Vagina (tissue), 2 donors: ENCODE measurements around the gene GRK5. TPM values are rescaled to one million over a fixed set of nuclear protein-coding genes. Genes with fewer than 3 reads are reported as not detected.

Experiments
- DNase-seq, 2 donors: peaks; one replicate each; pipeline ENCODE4 v3.0.0-alpha.2; 2017; ENCODE audit errors: extremely low spot score in 2 of 2
- H3K27ac ChIP-seq: fragments of 200-600 bp; sonication (generic); one replicate; pipeline ENCODE4 v1.5.1; 2019
- H3K27me3 ChIP-seq: fragments of 200-600 bp; sonication (generic); one replicate; pipeline ENCODE4 v1.5.1; 2019
- H3K36me3 ChIP-seq, 2 donors: fragments of 200-600 bp; sonication (generic); one replicate each; pipeline ENCODE4 v1.5.1; 2017 to 2019
- H3K4me1 ChIP-seq: fragments of 200-600 bp; sonication (generic); one replicate; pipeline ENCODE4 v1.5.1; 2019
- H3K4me3 ChIP-seq, 2 donors: fragments of 200-600 bp; sonication (generic); 1 replicate in 1 of 2; 2 replicates in 1 of 2; pipeline ENCODE4 v1.5.1; 2016 to 2019
- H3K9me3 ChIP-seq: fragments of 200-600 bp; sonication (generic); one replicate; pipeline ENCODE4 v1.5.1; 2019
- POLR2A ChIP-seq, 2 donors: fragments of 450-650 bp; IDR thresholded peaks; one replicate each; pipeline ENCODE4 v1.6.1; 2017; ENCODE audit warnings: antibody characterized with exemption in 2 of 2, mild to moderate bottlenecking in 2 of 2, moderate library complexity in 2 of 2
- POLR2AphosphoS5 ChIP-seq, 2 donors: sonication (generic); formaldehyde crosslinking; IDR thresholded peaks; one replicate each; pipeline ENCODE4 v1.9.0; 2017; ENCODE audit warnings: antibody characterized with exemption in 2 of 2, mild to moderate bottlenecking in 2 of 2, low read depth in 1 of 2; ENCODE audit not compliant: insufficient read depth in 1 of 2
- intact Hi-C: fragments of 100-400 bp; cut with DNase I; formaldehyde crosslinking; loops from one replicate; pipeline ENCODE4 v1.15.1; 2023
- total RNA-seq: library from RNA; depleted of rRNA; stranded (reverse); fragments of >200 nt; gene quantifications from one replicate; pipeline ENCODE4 v1.2.3, GENCODE V29; 2016
- TF ChIP-seq, protein P1 (sequence below), 3 experiments: fragments of 450-650 bp in 2 of 3; fragments of 200-600 bp in 1 of 3; sonication (generic) in 1 of 3; IDR thresholded peaks; one replicate each; pipeline ENCODE4 v1.5.1; 2017 to 2019; ENCODE audit warnings: antibody characterized with exemption in 3 of 3, mild to moderate bottlenecking in 2 of 3, moderate library complexity in 2 of 3

The GRK5 gene
- total RNA-seq, 1 donor from 2014 or later: 16.5 TPM

DNA sequence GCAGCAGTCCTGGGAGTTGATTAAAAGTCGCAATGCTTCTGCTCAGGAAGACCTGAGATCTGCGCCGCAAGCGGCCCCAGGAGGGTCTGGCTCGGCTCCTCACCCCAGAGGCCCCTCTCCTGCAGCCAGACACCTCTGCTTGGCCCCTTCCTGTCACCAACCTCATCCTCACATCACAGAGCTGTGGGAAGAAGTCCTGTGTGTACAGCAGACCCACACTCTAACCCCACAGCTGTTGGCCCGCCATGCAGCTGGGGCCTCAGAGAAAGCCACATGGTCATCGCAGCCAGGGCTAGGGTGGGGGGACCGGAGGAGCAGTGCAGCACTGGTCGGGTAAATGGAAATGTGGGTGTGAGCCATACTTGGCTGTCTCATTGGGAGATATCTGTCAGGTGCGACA, 237.5 kb downstream of the GRK5 start:
- H3K9me3 ChIP-seq: no peaks in the 10 kb centered on the region
- H3K4me3 ChIP-seq: no peak overlapping the region
- TF ChIP-seq, protein P1, sequence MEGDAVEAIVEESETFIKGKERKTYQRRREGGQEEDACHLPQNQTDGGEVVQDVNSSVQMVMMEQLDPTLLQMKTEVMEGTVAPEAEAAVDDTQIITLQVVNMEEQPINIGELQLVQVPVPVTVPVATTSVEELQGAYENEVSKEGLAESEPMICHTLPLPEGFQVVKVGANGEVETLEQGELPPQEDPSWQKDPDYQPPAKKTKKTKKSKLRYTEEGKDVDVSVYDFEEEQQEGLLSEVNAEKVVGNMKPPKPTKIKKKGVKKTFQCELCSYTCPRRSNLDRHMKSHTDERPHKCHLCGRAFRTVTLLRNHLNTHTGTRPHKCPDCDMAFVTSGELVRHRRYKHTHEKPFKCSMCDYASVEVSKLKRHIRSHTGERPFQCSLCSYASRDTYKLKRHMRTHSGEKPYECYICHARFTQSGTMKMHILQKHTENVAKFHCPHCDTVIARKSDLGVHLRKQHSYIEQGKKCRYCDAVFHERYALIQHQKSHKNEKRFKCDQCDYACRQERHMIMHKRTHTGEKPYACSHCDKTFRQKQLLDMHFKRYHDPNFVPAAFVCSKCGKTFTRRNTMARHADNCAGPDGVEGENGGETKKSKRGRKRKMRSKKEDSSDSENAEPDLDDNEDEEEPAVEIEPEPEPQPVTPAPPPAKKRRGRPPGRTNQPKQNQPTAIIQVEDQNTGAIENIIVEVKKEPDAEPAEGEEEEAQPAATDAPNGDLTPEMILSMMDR (IDR thresholded peaks at IDR 0.05): no peak
- TF ChIP-seq POLR2AphosphoS5 (IDR thresholded peaks at IDR 0.05; ENCODE audit: insufficient read depth in 1 of 2, low read depth in 1 of 2): no peak
- no peak for TF ChIP-seq POLR2A (IDR thresholded peaks at IDR 0.05)
- intact Hi-C loops: loop anchor here (5.0 kb wide), 1 partner anchor 238 kb away; the partner anchor contains the start of gene GRK5
- H3K27me3 ChIP-seq: no peaks in the 10 kb centered on the region
- no peaks in the 10 kb centered on the region for H3K36me3 ChIP-seq
- no peak overlapping the region for H3K27ac ChIP-seq
- peaks cover 17% of the 10 kb centered on the region for H3K4me1 ChIP-seq
- no peak for DNase-seq

DNA sequence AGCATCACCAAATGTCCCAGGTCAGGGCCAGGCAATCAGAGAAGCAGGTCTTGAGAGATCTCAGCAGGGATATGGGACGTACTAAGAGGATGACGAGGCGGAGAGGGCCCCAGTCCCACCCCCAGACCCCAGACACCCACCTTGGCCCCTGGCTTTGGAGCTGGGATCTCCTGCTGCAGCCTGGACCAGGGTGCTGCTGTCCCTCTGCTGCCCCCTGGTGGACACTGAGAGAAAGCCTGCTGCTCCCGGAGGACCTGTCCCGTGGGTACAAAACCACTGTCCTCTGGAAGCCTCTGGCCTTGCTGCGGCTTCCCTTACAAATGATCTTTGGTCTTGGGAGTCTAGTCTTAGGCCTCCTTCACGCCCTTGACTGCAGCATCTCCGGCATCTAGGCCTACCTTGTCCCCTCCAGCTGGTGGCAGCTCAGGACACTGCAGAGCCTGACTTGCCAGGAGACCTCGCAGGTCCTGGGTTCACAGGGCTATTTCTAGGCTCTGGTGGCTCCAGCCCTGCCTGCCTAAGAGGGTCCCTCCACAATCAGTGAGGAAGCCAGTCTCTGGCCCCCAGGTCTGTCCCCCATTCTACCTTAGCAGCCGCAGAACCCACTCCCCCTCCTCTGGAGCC, 238.1 kb downstream of the GRK5 start:
- intact Hi-C loops: no loop called here
- no peak overlapping the region for H3K4me3 ChIP-seq
- no peaks in the 10 kb centered on the region for H3K36me3 ChIP-seq
- no peaks in the 10 kb centered on the region for H3K9me3 ChIP-seq
- TF ChIP-seq POLR2AphosphoS5 (IDR thresholded peaks at IDR 0.05; ENCODE audit: insufficient read depth in 1 of 2, low read depth in 1 of 2): peak in 1 of 2 donors; percentile 36
- TF ChIP-seq, protein P1 (IDR thresholded peaks at IDR 0.05): peak; percentile 94 to 98 (median 96)
- TF ChIP-seq POLR2A (IDR thresholded peaks at IDR 0.05): no peak
- no peak for DNase-seq
- no peak overlapping the region for H3K27ac ChIP-seq
- no peaks in the 10 kb centered on the region for H3K27me3 ChIP-seq
- peaks cover 21% of the 10 kb centered on the region for H3K4me1 ChIP-seq

DNA sequence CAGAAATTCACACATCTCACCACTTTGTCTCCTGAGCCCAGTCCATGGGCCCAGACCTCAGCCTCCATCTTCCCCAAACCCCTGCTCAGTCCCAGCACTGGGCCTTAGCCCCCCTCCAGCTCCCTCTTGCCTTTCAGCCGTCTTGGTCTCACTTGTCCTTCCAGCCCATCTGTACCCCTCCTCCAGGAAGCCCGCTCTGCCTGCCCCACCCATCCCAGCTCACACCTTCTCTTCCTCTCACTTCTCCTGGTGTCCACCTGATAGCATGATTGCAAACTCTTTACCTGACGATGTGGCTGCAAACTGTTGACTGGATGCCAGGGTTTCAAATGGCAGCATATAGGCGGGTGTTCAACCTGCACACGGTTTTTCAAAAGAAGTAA, 238.6 kb downstream of the GRK5 start:
- H3K4me3 ChIP-seq: no peak overlapping the region
- no peak for DNase-seq
- intact Hi-C loops: no loop called here
- TF ChIP-seq POLR2A (IDR thresholded peaks at IDR 0.05) (no peak), POLR2AphosphoS5 (IDR thresholded peaks at IDR 0.05; ENCODE audit: insufficient read depth in 1 of 2, low read depth in 1 of 2) (no peak)
- TF ChIP-seq, protein P1 (IDR thresholded peaks at IDR 0.05): no peak
- no peaks in the 10 kb centered on the region for H3K9me3 ChIP-seq
- H3K27ac ChIP-seq: no peak overlapping the region
- peaks cover 18% of the 10 kb centered on the region for H3K4me1 ChIP-seq
- H3K27me3 ChIP-seq: no peaks in the 10 kb centered on the region
- H3K36me3 ChIP-seq: no peaks in the 10 kb centered on the region

DNA sequence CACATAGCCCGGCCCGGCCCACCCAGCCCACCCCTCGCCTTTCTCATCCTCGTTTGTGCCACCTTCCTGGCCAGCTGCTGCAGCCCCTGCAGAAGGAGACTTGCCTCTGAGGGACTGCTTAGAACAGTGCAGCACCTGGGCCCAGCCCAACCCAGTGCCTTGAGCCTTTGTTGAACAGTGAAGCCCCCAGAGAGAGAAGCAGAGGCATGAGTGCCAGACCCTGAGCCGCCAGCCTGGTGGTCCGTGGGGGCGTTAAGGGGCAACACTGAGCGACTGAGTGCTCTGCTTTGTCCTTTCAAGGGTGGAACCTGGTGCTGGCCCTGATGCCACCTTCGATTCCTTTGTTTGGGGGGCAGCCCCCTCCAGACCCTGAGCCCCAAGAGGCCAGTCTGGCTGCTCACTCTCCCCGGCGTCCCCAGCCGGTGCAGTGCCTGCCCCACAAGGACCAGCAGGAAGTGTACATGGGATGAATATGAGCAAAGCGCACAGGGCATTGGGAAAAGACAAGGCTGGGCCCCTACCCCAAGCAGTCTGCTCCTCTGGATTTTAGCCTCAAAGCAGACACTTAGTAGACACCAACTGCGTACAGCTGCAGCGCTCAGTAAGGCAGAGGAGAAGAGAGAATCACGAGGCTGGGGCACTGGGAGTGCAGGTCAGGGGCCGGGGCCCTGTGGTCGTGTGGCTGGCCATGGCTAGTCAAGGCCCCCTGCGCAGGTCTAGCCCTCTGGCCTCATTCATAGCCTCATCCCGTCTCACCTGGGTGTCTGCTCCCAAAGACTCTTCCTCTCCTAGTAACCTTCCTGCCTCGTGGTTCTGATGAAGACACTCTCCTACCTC, 239.3 kb downstream of the GRK5 start:
- no peak for DNase-seq
- TF ChIP-seq POLR2AphosphoS5 (IDR thresholded peaks at IDR 0.05; ENCODE audit: insufficient read depth in 1 of 2, low read depth in 1 of 2) (no peak), POLR2A (IDR thresholded peaks at IDR 0.05) (no peak)
- TF ChIP-seq, protein P1 (IDR thresholded peaks at IDR 0.05): no peak
- Histone ChIP-seq H3K4me3 (no peak overlapping the region), H3K9me3 (no peaks in the 10 kb centered on the region), H3K36me3 (no peaks in the 10 kb centered on the region), H3K4me1 (peaks cover 12% of the 10 kb centered on the region), H3K27me3 (no peaks in the 10 kb centered on the region), H3K27ac (no peak overlapping the region)
- intact Hi-C loops: no loop called here

DNA sequence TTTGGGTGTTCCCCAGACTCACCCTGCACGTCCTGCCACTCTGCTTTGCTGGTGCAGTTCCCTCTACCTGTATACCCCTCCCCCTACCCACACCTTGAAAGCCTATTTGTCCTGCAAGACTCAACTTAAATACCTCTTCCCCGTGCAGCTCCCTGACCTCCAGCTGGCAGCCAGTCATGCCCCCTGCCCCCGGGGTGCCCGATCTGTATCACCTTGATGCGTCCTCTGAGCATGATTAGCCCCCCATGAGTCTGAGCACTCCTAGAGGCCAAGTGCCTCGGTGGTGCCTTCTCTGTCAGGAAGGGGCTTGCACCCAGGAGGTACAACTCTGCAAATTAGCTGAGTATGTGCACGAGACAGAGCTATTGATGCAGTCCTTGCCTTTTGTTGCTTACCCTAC, 240.1 kb downstream of the GRK5 start:
- Histone ChIP-seq H3K9me3 (no peaks in the 10 kb centered on the region), H3K27me3 (no peaks in the 10 kb centered on the region), H3K4me1 (peaks cover 5% of the 10 kb centered on the region), H3K36me3 (no peaks in the 10 kb centered on the region), H3K4me3 (no peak overlapping the region), H3K27ac (no peak overlapping the region)
- intact Hi-C loops: no loop called here
- DNase-seq: no peak
- TF ChIP-seq POLR2A (IDR thresholded peaks at IDR 0.05) (no peak), POLR2AphosphoS5 (IDR thresholded peaks at IDR 0.05; ENCODE audit: insufficient read depth in 1 of 2, low read depth in 1 of 2) (no peak)
- TF ChIP-seq, protein P1 (IDR thresholded peaks at IDR 0.05): no peak
